DOHH2 (cell line): Measurements from ENCODE around the gene CACNA2D2.

Experiments used
- EZH2phosphoT487 ChIP-seq: fragments of 200-600 bp; sonication (generic); IDR thresholded peaks from 2 replicates; pipeline ENCODE4 v1.6.1; 2017; ENCODE audit warnings: borderline replicate concordance, mild to moderate bottlenecking, antibody characterized with exemption, low read length, moderate library complexity, mixed read lengths
- TF ChIP-seq, protein P1 (sequence below): fragments of 200-600 bp; sonication (generic); IDR thresholded peaks from one replicate; pipeline ENCODE4 v1.5.1; 2014; ENCODE audit warnings: antibody characterized with exemption, mild to moderate bottlenecking, low read depth, low read length; ENCODE audit not compliant: poor library complexity, severe bottlenecking

DNA sequence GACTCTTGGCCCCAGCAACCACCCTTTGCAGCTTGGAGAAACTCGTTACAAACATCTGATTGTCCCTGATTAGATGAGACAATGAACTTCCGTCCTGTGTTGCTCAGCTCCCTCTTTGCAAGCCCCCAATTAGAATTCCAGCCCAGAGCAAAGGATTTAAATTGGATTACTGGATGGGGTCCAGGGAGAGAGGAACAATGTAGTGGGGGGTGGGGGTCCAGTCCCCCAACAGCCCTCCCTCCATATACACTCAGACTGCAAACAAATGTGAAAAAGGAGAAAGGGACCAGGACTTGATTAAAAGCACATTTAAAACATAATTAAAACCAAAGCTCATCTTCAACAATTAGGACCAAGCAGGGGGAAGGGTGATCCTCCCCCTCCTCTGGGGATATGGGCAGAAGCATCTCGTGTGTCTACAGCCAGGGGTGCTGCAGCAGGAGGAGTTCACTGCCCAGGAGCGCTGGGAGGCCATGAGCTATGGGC, 72.4 kb downstream of the CACNA2D2 start:
- TF ChIP-seq, protein P1, sequence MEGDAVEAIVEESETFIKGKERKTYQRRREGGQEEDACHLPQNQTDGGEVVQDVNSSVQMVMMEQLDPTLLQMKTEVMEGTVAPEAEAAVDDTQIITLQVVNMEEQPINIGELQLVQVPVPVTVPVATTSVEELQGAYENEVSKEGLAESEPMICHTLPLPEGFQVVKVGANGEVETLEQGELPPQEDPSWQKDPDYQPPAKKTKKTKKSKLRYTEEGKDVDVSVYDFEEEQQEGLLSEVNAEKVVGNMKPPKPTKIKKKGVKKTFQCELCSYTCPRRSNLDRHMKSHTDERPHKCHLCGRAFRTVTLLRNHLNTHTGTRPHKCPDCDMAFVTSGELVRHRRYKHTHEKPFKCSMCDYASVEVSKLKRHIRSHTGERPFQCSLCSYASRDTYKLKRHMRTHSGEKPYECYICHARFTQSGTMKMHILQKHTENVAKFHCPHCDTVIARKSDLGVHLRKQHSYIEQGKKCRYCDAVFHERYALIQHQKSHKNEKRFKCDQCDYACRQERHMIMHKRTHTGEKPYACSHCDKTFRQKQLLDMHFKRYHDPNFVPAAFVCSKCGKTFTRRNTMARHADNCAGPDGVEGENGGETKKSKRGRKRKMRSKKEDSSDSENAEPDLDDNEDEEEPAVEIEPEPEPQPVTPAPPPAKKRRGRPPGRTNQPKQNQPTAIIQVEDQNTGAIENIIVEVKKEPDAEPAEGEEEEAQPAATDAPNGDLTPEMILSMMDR, result no peak
- no peak for TF ChIP-seq EZH2phosphoT487
